AG09319 (cell line): ENCODE measurements around the gene ECE2.

Experiments used
- DNase-seq: peaks from one replicate; pipeline ENCODE4 v3.0.0-alpha.2; 2010; ENCODE audit warnings: low read depth; ENCODE audit errors: extremely low read depth
- CTCF ChIP-seq: IDR thresholded peaks from 2 replicates; pipeline ENCODE4 v1.5.1; 2011; ENCODE audit warnings: low read depth, mild to moderate bottlenecking, inconsistent platforms, low read length, moderate library complexity

The ECE2 gene

GRCh38 chr3:184311633-184312032, 35.8 kb downstream of the ECE2 start:
- no peak for DNase-seq
- TF ChIP-seq CTCF, result no peak

DNA sequence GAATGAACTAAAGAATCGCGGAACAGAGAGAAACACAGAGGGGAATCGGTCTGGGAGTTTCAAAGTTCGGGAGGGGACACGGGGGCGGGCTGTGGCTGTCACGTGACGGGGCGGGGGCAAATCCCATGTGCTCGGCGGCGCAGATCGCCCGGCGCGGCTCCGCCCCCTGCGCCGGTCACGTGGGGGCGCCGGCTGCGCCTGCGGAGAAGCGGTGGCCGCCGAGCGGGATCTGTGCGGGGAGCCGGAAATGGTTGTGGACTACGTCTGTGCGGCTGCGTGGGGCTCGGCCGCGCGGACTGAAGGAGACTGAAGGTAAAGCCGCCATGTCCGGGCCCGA, 38.5 kb downstream of the ECE2 start, which contains the start of gene EIF4G1:
EIF4G1 (plus strand) TSS at position 244 of the 337 bp plus-strand sequence. CDS start 1,191 bp downstream, outside the sequence.
- peak; percentile 86 for DNase-seq
- TF ChIP-seq CTCF, result no peak

- peak; percentile 73 for DNase-seq
- TF ChIP-seq CTCF, result no peak
These were observed 39.1 kb downstream of the ECE2 start for GRCh38 chr3:184314700-184315542.

DNA sequence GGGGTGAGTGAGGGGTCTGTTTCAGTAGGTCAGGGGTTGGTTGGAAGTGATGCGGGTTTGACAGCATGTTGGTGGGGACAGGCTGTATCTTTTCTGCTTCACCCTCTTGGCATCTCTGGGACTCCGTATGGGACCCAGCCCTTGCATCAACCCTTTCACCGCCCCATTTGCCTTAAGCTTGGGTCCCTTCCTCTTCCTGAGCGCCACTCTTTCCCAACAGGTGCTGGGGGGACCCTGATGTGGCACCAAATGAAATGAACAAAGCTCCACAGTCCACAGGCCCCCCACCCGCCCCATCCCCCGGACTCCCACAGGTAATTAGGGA, 39.7 kb downstream of the ECE2 start:
- no peak for DNase-seq
- no peak for TF ChIP-seq CTCF

DNA sequence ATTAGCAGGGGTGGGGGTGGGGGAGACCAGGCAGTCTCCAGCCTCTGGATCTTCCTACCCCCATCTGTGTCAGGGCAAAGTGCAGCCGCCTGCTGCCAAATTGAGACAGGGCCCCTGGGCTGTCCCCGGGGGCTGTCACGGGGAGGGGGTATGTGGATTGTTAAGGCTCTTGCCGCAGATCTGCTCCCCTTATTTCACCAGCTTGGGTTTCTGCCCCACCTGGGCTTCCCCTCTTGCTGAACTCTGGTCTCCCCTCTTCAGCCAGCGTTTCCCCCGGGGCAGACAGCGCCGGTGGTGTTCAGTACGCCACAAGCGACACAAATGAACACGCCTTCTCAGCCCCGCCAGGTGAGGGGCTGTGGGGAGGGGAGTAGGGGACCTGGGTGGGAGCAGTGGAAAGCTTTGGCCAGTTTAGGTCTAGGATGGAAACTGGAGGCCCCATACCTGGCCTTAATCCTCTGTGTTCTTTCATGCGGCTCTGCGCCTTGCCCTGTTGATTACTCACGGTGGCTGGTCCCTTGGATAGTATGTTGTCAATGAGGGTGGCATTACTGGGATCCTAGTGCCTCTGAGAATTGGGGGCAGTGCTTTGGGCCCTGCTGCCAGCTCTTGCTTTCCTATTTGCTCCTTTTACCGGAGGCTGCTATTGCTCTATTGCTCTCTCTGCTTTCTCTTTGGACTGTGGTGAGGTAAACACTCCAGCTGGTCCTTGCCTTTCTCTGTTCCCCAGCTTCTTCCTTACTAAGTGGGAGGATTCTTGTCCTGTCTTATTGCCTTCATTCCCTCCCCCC, 40.2 kb downstream of the ECE2 start:
- no peak for TF ChIP-seq CTCF
- DNase-seq, result no peak

GRCh38 chr3:184316792-184317191, 41.0 kb downstream of the ECE2 start:
- TF ChIP-seq CTCF, result no peak

GRCh38 chr3:184317201-184317600, 41.4 kb downstream of the ECE2 start:
- DNase-seq, result no peak
- no peak for TF ChIP-seq CTCF

More at GRCh38 chr3:184316792-184317191, 41.0 kb downstream of the ECE2 start:
- DNase-seq, result no peak
